HCT116 (cell line): ENCODE data around the gene UVRAG.

Experiments
- CEBPB ChIP-seq: IDR thresholded peaks from 2 replicates; pipeline ENCODE4 v1.6.1; 2012; ENCODE audit warnings: low read depth
- CTCF ChIP-seq, 3 experiments: fragments of 200-600 bp in 1 of 3; sonication (generic) in 1 of 3; IDR thresholded peaks in 2 of 3; conservative IDR thresholded peaks in 1 of 3; 2 replicates each; pipeline ENCODE4 v1.5.1; 2012 to 2017; ENCODE audit warnings: low read depth in 2 of 3, low read length in 2 of 3, antibody characterized with exemption in 1 of 3, borderline replicate concordance in 1 of 3, control low read depth in 1 of 3, mild to moderate bottlenecking in 1 of 3, mixed read lengths in 1 of 3, mixed run types in 1 of 3, moderate library complexity in 1 of 3; ENCODE audit not compliant: insufficient read depth in 1 of 3
- EZH2 ChIP-seq: fragments of 200-600 bp; sonication (generic); IDR thresholded peaks from 2 replicates; pipeline ENCODE4 v1.6.1; 2017; ENCODE audit warnings: antibody characterized with exemption, mixed run types
- FOSL1 ChIP-seq: IDR thresholded peaks from 2 replicates; pipeline ENCODE4 v1.6.1; 2012; ENCODE audit warnings: low read depth
- MAX ChIP-seq: IDR thresholded peaks from 2 replicates; pipeline ENCODE4 v1.6.1; 2012
- POLR2A ChIP-seq: IDR thresholded peaks from 2 replicates; pipeline ENCODE4 v1.7.0; 2011; ENCODE audit warnings: borderline replicate concordance; ENCODE audit not compliant: insufficient read depth, insufficient read length; ENCODE audit errors: extremely low read depth
- POLR2AphosphoS5 ChIP-seq: IDR thresholded peaks from 2 replicates; pipeline ENCODE4 v1.6.1; 2011; ENCODE audit warnings: mild to moderate bottlenecking, low read depth, low read length, moderate library complexity
- REST ChIP-seq: IDR thresholded peaks from 2 replicates; pipeline ENCODE4 v1.6.1; 2012; ENCODE audit warnings: low read depth

- TF ChIP-seq MAX, result no peak
- TF ChIP-seq CTCF (IDR thresholded peaks at IDR 0.05 in 2 of 3, conservative IDR thresholded peaks at IDR 0.05 in 1 of 3; ENCODE audit: borderline replicate concordance in 1 of 3, insufficient read depth in 1 of 3, low read depth in 2 of 3, low read length in 2 of 3), result no peak
- TF ChIP-seq FOSL1, result no peak
- no peak for TF ChIP-seq POLR2A
- no peak for TF ChIP-seq POLR2AphosphoS5
- no peak for TF ChIP-seq CEBPB
- no peak for TF ChIP-seq EZH2
- TF ChIP-seq REST, result no peak
Measured at GRCh38 chr11:75831915-75832502, 17.0 kb downstream of the UVRAG start.
